GM19099 (cell line): ENCODE data around the gene UGT1A7.

Experiments
- POLR2A ChIP-seq: IDR thresholded peaks from 3 replicates; pipeline ENCODE4 v1.6.1; 2011; ENCODE audit warnings: low read depth; ENCODE audit not compliant: insufficient read length; ENCODE audit errors: extremely low read depth

Gene UGT1A7

DNA sequence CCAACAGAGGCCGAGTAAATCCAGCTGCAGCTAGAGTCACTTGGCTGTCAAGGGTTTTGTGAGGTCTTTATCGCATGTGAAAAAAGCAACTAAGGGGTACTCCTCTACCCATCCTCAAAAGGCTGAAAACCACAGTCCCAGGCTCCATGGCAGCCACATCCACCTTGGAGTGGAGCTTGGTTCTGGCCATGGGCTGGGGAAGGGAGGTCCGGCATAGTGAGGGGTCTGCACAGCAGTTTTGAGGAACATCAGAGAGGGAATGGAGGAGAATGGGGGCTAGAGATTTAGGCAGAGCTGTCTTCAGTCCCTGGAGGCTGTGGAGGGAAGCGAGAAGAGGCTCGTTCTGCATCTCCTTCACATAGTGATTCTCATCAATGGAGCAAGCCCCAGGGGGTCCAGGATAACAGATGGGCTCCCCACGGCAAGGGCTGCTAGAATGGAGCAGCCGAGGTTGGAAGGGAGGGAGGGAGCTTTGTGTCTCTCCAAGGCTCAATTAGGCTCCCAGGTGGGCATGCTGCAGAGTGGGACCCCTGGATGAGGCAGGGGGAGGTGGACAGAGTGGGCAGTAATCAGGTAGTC lies 117.5 kb downstream of the UGT1A7 start:
- TF ChIP-seq POLR2A, result no peak

DNA sequence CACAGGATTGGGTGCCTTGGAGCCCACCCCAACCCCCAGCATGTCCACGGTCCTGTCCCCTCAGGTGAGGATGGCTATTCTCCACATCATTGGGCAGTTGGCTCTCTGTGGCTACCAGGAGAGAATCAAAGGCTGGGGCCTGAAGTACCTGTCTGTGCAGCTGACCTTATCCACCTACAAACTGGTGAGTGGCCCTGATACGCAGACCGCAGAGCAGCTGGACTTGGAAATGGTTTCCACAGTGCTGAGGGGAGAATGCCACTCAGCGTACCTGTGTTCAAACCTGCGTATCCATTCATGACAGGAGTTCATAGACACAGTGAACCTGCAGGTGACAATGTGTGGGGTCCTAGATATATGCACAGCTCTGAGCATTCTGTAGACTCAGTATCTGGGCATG lies 118.0 kb downstream of the UGT1A7 start:
- no peak for TF ChIP-seq POLR2A

DNA sequence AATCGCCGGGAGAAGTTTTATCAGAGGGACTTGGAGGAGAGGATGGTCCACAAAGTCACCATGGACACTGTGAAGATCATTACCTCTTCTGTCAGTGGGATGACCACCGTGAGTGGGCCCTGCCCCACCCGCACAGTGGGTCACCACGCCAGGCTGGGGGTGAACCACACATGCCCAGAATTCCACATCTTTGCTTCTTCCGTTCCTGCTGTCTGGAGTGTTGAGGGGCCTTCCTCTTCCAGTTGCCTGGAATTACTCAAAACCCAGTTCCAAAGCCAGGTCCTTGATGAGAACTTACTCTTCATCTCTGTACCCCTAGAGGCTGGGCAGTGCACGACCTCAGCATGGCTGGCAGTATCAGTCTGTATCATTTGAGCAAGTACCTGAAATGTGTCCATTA lies 118.5 kb downstream of the UGT1A7 start:
- TF ChIP-seq POLR2A, result no peak

DNA sequence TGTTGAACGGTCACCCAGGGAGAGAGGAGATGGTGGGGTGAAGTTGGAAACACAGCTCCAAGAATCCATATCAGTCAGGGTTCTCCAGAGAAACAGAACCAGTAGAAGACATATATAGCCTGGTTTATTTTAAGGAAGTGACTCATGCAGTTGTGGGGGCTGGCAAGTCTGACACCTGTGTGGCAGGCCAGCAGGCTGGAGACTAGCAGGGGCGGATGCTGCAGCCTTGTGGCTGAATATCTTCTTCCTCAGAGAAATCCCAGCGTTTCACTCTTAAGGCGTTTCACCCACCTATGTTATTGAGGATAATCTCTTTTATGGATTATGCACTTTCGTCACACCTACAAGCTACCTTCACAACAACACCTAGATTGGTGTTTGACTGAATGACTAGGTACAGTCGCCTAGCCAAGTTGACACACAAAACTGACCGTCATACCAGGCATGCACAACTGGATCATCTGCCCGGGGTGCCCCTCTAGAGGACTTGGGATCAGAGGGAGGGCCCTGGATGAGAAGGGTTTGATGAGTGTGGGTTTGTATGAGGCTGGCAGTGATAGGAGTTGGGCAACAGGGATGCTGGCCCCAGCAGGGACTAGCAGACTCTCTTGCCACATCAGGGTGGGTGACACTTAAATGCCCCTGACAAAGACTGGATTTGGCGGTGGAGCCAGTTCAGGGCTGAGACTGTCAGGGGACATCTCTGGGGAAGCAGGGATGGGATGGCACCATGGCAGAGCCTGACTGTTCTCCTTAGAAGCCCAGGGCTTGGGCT lies 119.8 kb downstream of the UGT1A7 start:
- TF ChIP-seq POLR2A, result no peak

DNA sequence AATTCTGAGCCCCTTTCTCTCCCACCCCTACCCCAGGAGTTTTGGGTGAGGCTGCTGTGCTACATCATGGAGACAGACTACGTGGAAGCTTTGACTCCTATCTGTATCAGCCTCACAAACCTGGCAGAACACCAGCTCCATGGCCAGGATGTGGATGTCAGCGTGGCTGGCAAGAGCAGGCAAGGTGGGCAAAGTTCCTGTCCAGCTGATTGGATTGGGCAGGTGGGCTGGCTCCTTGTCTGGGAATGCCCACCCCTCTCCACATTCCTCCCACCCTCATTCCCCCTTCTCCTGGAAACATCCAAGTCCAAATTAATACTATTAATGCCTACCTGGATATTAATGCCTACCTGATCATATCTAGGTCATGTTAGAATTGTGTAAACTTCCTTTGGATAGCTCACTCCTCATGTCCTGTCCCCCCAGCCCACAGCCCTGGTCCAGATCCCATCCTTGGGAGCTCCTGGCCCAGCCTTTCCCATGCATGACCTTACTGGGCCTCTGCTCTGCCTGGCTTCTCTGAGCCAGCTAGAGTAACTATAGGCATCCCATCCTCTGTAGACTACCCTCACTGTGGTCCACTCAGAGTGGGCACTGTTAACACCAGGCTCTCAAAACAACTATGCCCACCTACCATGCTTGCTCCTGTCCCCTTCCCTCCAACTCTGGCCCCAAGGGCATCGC lies 120.6 kb downstream of the UGT1A7 start:
- no peak for TF ChIP-seq POLR2A

DNA sequence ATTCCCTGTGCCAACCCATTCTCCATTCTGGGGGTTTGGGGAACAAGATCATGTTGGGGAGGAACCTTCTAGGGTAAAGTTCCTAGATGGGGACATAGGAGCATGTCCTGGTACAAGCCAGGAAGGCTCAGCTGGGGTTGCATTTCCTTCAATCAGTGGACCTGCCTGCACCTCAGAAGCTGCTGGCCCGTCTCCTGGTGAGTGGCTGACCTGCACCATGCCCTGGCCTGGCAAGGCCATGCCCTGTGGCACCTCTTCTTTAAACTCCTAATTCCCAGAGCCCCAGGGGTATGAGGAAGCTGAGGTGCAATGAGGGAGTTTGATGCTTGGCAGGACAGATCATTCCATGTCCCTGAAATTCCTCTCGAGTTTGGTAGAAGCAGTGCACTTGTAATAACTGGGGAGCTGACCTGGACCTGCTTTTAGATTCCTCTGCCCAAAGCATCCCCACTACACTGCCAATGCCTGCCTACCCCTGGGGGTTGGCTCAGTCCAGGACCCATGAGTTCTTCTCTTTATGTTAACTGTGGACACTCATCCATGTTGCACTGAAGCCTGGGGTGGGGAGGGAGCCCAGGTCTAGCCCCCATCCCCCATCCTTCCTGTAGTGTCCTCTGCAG lies 121.7 kb downstream of the UGT1A7 start:
- TF ChIP-seq POLR2A, result no peak

DNA sequence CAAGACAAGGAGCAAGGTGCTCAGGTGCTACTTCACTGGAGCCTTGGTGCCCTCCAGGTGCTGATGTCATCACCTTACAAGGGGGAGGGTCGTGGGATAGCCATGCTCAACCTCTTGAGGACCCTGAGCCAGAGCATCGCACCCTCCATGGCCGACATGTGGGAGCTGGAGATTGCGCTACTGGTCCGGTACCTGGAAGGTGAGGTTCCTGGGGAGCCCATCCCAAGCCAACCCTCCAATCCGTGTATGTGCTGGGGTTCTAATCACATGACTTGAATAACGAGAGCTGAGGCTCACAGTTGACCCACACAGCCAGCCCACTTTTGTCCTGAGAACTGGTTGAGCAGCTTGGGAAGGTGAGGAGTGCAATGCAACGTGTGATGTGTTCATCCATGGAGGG lies 122.3 kb downstream of the UGT1A7 start:
- TF ChIP-seq POLR2A, result no peak

DNA sequence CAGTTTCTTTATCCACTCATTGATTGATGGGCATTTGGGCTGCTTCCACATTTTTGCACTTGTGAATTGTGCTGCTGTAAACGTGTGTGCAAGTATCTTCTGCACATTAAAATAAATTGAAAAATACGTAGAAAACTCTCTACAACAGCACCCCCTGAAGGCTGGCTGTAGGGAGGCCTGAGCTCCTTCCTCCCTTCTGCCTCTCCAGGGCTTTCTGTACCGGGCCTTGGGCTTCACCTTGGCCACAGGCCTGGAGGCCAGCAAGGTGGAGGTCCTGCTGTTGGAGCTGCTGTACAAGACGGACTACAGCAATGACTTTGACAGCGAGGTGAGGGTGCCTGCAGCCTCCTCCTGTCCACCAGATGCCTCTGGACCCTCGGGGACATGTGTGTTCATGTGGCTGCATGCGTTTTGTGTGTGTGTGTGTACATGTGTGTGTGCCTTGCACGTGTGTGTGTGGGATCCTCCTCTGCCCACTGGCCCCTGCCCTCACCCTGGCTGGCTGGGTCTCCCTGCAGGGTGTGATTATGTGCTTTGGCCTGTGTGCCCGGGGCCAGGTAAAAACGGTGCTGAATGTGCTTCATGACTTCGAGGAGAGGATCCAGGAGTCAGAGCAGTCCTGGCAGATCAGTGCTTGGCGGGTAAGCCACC lies 125.6 kb downstream of the UGT1A7 start:
- TF ChIP-seq POLR2A, result no peak

DNA sequence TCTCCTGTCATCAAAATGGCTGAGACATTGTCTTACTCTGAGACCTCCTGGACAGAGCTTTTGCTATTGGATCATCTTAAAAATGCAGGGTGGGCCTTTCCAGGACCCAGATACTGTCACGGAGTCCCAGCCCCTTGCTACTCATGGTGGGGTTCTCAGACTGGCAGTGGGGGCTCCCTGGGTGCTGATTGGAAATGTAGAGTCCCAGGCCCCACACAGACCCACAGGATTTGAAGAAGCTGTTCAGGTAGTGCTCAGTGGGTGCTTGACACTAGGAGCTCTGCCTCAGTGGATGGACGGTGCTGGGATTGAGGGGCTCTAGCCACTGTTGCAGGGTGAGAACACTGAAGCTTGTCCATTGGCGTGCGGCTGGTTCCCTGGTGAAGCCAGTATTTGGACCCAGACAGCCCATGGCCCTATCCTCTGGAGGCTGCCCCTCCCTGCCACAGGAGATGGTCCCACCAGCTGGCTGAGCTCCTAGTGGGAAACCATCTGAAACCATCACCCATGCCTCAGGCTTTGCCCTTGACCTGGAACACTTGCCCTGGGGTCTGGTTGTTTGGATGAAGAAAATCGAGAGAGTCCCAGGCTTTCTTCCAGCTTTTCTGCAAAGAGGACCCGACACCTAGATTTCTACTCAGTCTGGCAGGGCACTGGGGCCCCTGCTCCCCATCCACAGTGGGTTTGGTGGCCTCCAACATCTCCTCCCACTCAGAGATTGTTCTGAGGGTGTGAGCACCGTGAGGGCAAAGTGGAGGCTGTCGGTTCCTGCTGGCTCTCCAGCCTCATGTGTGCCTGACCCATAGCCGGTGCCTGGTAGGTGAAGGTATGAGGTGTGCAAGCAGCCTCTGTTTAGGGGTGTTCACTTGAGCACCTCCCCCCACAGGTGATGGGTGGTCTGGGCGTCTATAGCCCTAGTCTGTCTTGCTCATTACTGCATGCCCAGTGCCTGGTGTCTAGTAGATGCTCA lies 126.5 kb downstream of the UGT1A7 start:
- no peak for TF ChIP-seq POLR2A

DNA sequence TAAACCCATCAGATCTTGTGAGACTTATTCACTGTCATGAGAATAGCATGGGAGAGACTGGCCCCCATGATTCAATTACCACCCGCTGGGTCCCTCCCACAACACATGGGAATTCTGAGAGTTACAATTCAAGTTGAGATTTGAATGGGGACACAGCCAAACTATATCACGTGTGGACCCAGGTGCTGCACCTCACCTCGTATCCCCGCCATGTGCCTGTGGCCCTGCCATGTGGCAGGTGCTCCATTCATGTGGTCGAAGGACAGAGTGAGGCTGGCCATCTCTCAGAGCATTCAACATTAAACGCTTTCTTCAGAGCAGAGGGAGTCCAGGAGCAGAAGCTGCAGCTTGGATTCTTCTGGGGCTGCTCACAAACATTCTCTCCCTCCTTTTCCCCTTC lies 128.7 kb downstream of the UGT1A7 start:
- no peak for TF ChIP-seq POLR2A

DNA sequence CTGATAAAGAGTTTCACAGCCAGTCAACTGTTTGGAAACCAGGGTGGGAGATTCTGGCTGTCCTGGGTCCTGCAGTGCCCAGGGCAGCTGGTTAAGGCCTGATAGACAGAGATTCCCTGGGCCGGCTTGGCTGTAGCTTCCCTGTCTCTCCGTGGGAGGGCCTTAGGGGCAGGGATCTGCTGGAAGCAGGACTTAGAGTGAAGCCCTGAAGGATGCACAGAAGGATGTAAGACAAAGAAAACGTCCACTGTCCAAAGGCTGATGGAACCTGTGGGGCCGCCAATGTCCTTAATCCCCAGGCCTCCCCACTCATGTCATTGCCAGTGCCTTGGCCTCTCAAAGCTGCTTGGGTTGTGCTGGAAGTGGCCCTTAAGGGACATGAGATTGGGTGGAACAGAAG lies 129.4 kb downstream of the UGT1A7 start:
- no peak for TF ChIP-seq POLR2A

DNA sequence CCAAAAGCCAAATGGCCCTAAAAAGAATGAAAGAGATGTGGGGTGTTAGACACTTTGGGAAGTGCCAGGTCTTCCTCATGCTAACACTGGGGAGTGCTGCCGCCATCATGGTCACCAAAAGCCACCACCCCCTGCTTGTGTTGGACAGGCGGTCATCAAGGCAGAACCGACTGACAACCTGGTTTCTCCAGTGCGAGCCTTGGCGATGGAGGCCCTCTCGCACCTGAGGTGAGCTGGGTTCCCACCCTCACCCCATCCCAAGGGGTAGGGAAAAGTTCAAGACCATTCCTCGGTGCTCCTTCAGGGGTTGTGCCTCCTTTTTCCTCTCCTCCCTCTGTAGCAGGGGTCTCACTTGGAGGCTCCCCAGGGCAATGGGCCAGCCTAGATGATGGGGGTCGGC lies 130.0 kb downstream of the UGT1A7 start:
- TF ChIP-seq POLR2A, result no peak

DNA sequence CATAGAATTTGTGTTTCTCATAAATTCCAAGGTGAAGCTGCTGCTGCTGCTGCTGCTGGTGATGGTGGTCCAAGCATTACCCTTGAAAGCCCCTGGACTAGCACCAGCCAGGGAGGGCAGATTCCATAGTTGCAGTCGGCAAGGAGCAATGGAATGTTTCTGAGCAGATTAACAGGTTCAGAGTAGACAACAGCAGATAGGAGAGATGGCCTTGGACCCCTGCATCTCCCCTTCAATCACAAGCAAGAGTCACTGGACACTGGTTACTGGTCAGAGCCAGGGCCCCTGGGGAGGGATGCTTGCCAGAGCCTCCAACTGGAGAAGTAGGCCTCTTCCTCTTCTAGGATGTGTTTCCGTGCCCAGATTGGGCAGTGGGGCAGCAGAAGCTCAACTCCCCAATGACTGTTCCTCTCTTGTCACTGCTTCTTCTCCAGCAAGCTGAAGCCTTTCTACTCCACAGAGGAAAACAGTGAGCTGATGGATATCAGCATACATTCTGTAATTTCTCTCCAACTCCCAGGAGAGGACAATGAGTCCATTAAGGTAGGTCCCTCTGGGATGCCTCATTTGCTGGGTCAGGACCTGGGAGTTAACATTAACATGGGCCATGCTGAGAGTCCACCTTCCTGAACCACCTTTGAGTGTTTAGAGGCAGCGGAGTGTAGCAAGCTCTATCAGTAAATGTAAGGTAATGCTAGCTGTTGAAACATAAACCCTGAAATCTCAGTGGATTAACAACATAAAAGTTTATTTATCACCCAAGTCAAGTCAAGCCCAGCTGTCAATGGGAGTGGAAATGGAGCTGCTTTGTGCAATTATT lies 131.7 kb downstream of the UGT1A7 start:
- TF ChIP-seq POLR2A, result no peak
